HG03378 (cell line): ENCODE measurements around the gene GRIA4.
"Not testable (repeated sequence)": the region's sequence is repeated elsewhere in the genome, so short reads cannot be mapped to it uniquely, and the experiment has no call there.

Source experiments
- ATAC-seq: cut with Tn5 transposase; IDR thresholded peaks from one replicate; pipeline ENCODE4 v1.9.1; 2021; ENCODE audit warnings: mild to moderate bottlenecking, moderate library complexity; ENCODE audit not compliant: unreplicated experiment

Gene GRIA4

GRCh38 chr11:105783216-105783615 lies 173.3 kb downstream of the GRIA4 start:
- no peak for ATAC-seq

GRCh38 chr11:105785850-105786249 lies 176.0 kb downstream of the GRIA4 start:
- ATAC-seq = not testable (repeated sequence)

- ATAC-seq = no peak
Measured at GRCh38 chr11:105786741-105787140, 176.9 kb downstream of the GRIA4 start.

GRCh38 chr11:105789579-105790420 lies 179.9 kb downstream of the GRIA4 start:
- no peak for ATAC-seq

GRCh38 chr11:105790840-105791239 lies 181.0 kb downstream of the GRIA4 start:
- ATAC-seq = no peak

GRCh38 chr11:105793092-105793491 lies 183.2 kb downstream of the GRIA4 start:
- ATAC-seq = no peak

GRCh38 chr11:105799263-105799662 lies 189.4 kb downstream of the GRIA4 start:
- no peak for ATAC-seq

- no peak for ATAC-seq
Measured at GRCh38 chr11:105799728-105800462, 190.0 kb downstream of the GRIA4 start.

- ATAC-seq = no peak
Measured at GRCh38 chr11:105802390-105802789, 192.5 kb downstream of the GRIA4 start.

- ATAC-seq = no peak
Measured at GRCh38 chr11:105811242-105811641, 201.4 kb downstream of the GRIA4 start.

GRCh38 chr11:105821372-105821771 lies 211.5 kb downstream of the GRIA4 start:
- ATAC-seq = no peak

- ATAC-seq = no peak
Measured at GRCh38 chr11:105821781-105822180, 211.9 kb downstream of the GRIA4 start.

- no peak for ATAC-seq
Measured at GRCh38 chr11:105823495-105824033, 213.7 kb downstream of the GRIA4 start.

- no peak for ATAC-seq
Measured at GRCh38 chr11:105824457-105825013, 214.7 kb downstream of the GRIA4 start.

GRCh38 chr11:105825141-105825540 lies 215.3 kb downstream of the GRIA4 start:
- ATAC-seq = no peak

- no peak for ATAC-seq
Measured at GRCh38 chr11:105827906-105828305, 218.0 kb downstream of the GRIA4 start.

- ATAC-seq = peak; percentile 98
Measured at GRCh38 chr11:105829084-105829483, 219.2 kb downstream of the GRIA4 start.

- ATAC-seq = no peak
Measured at GRCh38 chr11:105834461-105834860, 224.6 kb downstream of the GRIA4 start.

- ATAC-seq = no peak
Measured at GRCh38 chr11:105838668-105839384, 229.0 kb downstream of the GRIA4 start.

- no peak for ATAC-seq
Measured at GRCh38 chr11:105840391-105840790, 230.5 kb downstream of the GRIA4 start.

- ATAC-seq = no peak
Measured at GRCh38 chr11:105852403-105852802, 242.5 kb downstream of the GRIA4 start.
